ENCODE results near the gene GTF3C1. TPM values are rescaled to one million over a fixed set of nuclear protein-coding genes. Genes with fewer than 3 reads are reported as not detected.
"Not testable (repeated sequence)": the region's sequence is repeated elsewhere in the genome, so short reads cannot be mapped to it uniquely, and the experiment has no call there.

GTF3C1 gene
- total RNA-seq, 1 donor: 59.0 TPM

DNA sequence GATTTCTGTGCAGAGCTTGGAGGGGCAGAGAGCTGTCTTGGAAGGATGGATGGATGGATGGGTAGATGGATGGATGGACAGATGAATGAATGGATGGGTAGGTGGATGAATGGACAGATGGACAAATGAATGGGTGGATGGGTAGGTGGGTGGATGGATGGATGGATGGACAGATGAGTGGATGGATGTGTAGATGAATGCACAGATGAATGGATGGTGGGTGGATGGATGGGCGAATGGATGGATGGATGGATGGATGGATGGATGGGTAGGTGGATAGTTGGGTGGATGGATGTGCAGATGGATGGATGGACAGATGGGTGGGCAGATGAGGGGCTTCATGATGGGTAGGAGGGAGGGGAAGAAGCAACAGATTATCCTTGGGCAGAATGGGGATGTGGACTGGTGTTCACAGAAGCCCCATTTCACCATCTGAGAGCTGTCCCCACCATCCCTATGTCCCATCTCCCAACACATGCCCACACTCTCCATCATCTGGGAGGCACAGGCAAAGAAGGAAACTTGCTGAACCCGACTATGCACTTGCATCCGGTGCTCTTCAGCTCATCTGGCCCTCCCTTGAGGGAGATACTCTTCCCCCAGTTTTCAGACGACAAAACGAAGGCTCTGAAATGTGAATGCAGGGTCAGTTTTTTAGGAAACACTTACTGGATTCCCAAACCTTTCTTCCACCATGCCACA is 90.6 kb downstream of the GTF3C1 start:
- Histone ChIP-seq H3K79me2 (ENCODE audit: insufficient read depth, low read length) (no peaks in the 10 kb centered on the region), H3K4me2 (ENCODE audit: insufficient read depth, low read length) (no peak overlapping the region), H3K36me3 (ENCODE audit: insufficient read depth, low read length) (peaks cover 30% of the 10 kb centered on the region), H3K4me3 (ENCODE audit: insufficient read depth, low read length) (no peak overlapping the region), H4K20me1 (ENCODE audit: insufficient read depth, low read length) (no peaks in the 10 kb centered on the region), H3K27me3 (ENCODE audit: insufficient read depth, low read length) (no peaks in the 10 kb centered on the region), H3K9me3 (ENCODE audit: low read depth, low read length) (no peaks in the 10 kb centered on the region), H3K27ac (ENCODE audit: low read depth, low read length) (no peak overlapping the region), H3K4me1 (ENCODE audit: insufficient read depth, low read length) (no peaks in the 10 kb centered on the region), H2AFZ (ENCODE audit: low read length) (no peak overlapping the region)
- peak; percentile 91 for DNase-seq (ENCODE audit: insufficient read length, low spot score, missing footprints)
- TF ChIP-seq, protein P1, sequence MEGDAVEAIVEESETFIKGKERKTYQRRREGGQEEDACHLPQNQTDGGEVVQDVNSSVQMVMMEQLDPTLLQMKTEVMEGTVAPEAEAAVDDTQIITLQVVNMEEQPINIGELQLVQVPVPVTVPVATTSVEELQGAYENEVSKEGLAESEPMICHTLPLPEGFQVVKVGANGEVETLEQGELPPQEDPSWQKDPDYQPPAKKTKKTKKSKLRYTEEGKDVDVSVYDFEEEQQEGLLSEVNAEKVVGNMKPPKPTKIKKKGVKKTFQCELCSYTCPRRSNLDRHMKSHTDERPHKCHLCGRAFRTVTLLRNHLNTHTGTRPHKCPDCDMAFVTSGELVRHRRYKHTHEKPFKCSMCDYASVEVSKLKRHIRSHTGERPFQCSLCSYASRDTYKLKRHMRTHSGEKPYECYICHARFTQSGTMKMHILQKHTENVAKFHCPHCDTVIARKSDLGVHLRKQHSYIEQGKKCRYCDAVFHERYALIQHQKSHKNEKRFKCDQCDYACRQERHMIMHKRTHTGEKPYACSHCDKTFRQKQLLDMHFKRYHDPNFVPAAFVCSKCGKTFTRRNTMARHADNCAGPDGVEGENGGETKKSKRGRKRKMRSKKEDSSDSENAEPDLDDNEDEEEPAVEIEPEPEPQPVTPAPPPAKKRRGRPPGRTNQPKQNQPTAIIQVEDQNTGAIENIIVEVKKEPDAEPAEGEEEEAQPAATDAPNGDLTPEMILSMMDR (IDR thresholded peaks at IDR 0.05; ENCODE audit: extremely low read depth, low read depth, low read length): no peak

DNA sequence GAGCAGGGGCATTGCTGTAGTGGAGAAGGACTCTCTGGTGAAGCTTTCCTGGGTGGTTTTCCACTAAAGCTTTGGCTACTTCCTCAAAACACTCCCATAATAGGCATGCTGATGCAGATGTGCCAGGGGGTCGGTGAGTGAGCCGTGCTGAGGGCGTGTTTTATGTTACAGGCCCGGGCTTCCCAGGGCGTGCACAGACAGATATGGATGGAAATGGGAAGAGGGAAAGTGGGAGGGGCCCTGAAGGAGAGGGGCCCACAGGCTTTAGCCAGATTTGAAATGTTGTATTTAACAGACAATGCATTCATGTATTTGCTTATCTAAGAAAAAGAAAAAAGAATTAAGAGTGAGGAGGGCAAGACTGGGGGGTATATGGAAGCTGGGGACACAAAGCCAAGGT is 91.5 kb downstream of the GTF3C1 start:
- Histone ChIP-seq H3K4me1 (ENCODE audit: insufficient read depth, low read length) (no peaks in the 10 kb centered on the region), H4K20me1 (ENCODE audit: insufficient read depth, low read length) (no peaks in the 10 kb centered on the region), H3K27ac (ENCODE audit: low read depth, low read length) (no peak overlapping the region), H3K79me2 (ENCODE audit: insufficient read depth, low read length) (no peaks in the 10 kb centered on the region), H2AFZ (ENCODE audit: low read length) (no peak overlapping the region), H3K4me3 (ENCODE audit: insufficient read depth, low read length) (no peak overlapping the region), H3K4me2 (ENCODE audit: insufficient read depth, low read length) (no peak overlapping the region), H3K9me3 (ENCODE audit: low read depth, low read length) (no peaks in the 10 kb centered on the region), H3K27me3 (ENCODE audit: insufficient read depth, low read length) (no peaks in the 10 kb centered on the region), H3K36me3 (ENCODE audit: insufficient read depth, low read length) (peaks cover 22% of the 10 kb centered on the region)
- TF ChIP-seq, protein P1 (IDR thresholded peaks at IDR 0.05; ENCODE audit: extremely low read depth, low read depth, low read length): no peak
- DNase-seq (ENCODE audit: insufficient read length, low spot score, missing footprints): no peak

DNA sequence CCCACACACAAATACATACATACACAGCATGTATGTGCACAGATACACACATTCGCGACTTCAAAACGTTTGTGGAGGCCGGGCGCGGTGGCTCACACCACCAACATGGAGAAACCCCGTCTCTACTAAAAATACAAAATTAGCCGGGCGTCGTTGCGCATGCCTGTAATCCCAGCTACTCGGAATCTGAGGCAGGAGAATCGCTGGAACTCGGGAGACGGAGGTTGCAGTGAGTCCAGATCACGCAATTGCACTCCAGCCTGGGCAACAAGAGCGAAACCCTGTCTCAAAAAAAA is 92.2 kb downstream of the GTF3C1 start:
- not testable (repeated sequence) for H3K27me3 ChIP-seq (ENCODE audit: insufficient read depth, low read length); H3K79me2 ChIP-seq (ENCODE audit: insufficient read depth, low read length); H2AFZ ChIP-seq (ENCODE audit: low read length); H3K27ac ChIP-seq (ENCODE audit: low read depth, low read length); H3K4me2 ChIP-seq (ENCODE audit: insufficient read depth, low read length); DNase-seq (ENCODE audit: insufficient read length, low spot score, missing footprints); H3K4me1 ChIP-seq (ENCODE audit: insufficient read depth, low read length); H3K9me3 ChIP-seq (ENCODE audit: low read depth, low read length); H3K4me3 ChIP-seq (ENCODE audit: insufficient read depth, low read length); H4K20me1 ChIP-seq (ENCODE audit: insufficient read depth, low read length)
- H3K36me3 ChIP-seq (ENCODE audit: insufficient read depth, low read length): peaks cover 19% of the 10 kb centered on the region

DNA sequence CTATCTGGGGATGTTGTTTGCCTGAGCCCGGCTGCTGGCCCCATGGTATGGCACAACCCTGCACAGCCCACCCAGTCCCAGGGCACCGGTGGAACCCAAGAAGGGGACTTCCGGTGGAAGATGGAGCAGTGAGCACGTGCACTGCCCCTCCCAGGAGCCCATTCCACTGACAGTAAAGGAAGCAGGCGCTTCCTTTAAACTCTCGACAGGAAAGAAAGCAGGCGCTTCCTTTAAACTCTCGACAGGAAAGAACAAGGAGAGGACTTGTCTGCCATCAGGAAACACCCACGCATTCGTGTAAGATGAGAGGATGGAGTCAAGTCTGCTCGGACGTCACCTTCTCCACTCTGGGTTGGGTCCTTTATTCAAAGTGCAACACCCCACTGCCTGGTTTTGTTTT is 94.0 kb downstream of the GTF3C1 start:
- Histone ChIP-seq H3K27ac (ENCODE audit: low read depth, low read length) (no peak overlapping the region), H3K36me3 (ENCODE audit: insufficient read depth, low read length) (peaks cover 6% of the 10 kb centered on the region), H2AFZ (ENCODE audit: low read length) (no peak overlapping the region), H3K27me3 (ENCODE audit: insufficient read depth, low read length) (peaks cover 4% of the 10 kb centered on the region), H4K20me1 (ENCODE audit: insufficient read depth, low read length) (no peaks in the 10 kb centered on the region), H3K4me2 (ENCODE audit: insufficient read depth, low read length) (no peak overlapping the region), H3K4me3 (ENCODE audit: insufficient read depth, low read length) (no peak overlapping the region), H3K4me1 (ENCODE audit: insufficient read depth, low read length) (no peaks in the 10 kb centered on the region), H3K79me2 (ENCODE audit: insufficient read depth, low read length) (no peaks in the 10 kb centered on the region), H3K9me3 (ENCODE audit: low read depth, low read length) (no peaks in the 10 kb centered on the region)
- peak; percentile 45 for DNase-seq (ENCODE audit: insufficient read length, low spot score, missing footprints)
- TF ChIP-seq, protein P1 (IDR thresholded peaks at IDR 0.05; ENCODE audit: extremely low read depth, low read depth, low read length): no peak

All from osteoblast (primary cell).